HG03039 (cell line): ENCODE measurements around the gene CRACDL.
"Not testable (repeated sequence)": the region's sequence is repeated elsewhere in the genome, so short reads cannot be mapped to it uniquely, and the experiment has no call there.

ENCODE experiments used
- ATAC-seq: cut with Tn5 transposase; IDR thresholded peaks from one replicate; pipeline ENCODE4 v1.9.1; 2021; ENCODE audit warnings: mild to moderate bottlenecking, moderate library complexity; ENCODE audit not compliant: unreplicated experiment

Gene CRACDL

DNA sequence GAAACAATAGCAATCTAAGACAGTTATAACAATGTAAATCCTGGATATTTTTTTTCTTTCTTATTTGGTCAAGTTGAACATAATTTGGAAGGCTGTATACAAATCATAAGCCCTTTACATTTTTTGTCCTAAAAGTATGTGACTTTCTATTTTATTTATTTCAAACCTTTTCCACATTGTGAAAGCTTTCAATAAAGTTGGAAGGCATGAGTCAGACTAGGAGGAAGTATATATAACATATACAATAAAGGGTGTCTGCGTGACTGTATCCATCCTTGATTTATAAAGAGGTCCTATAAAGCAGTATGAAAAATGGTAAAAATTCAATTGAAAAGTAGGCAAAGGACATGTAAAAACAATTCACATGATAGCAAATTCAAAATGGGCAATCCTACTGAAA is 44.4 kb downstream of the CRACDL start:
- no peak for ATAC-seq

DNA sequence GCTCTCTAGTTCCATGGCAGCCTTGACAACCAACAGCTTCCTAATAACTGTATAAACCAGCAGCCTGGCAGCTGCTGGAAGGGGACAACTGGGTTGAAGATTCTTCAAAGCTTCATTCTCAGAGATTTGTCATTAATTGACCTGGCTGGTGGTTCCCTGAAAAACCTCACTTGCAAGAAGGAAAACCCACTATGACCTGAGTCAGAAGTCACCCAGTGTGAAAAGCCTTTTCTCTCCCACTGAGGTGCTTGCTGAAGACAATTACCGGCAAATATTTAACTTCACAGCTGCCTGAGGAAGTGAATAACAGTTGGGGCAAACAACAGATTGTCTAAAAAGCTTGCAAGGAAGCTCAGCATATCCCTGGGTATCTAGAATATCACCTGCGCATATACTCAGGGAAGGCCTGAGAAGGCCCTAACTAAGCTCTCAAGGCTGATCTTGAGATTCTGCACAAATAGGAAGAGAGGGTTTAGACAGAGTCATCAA is 49.9 kb downstream of the CRACDL start:
- ATAC-seq = no peak

DNA sequence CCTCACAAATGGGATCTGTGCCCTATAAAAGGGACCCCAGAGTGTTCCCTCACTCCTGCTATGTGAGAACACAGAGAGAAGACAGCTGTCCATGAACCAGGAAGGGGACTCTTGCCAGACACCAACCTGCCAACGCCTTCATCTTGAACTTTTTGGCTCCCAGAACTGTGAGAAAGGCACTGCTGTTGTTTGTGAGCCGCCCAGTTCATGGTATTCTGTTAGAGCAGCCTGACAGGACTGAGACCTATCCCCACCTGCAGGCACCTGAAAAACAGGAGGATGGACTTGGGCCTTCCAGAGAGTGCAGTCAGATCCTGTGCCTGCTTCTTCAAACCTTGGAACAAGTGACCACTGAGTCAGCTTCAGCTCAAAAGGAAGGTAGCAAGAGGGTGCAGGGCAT is 51.4 kb downstream of the CRACDL start:
- no peak for ATAC-seq

DNA sequence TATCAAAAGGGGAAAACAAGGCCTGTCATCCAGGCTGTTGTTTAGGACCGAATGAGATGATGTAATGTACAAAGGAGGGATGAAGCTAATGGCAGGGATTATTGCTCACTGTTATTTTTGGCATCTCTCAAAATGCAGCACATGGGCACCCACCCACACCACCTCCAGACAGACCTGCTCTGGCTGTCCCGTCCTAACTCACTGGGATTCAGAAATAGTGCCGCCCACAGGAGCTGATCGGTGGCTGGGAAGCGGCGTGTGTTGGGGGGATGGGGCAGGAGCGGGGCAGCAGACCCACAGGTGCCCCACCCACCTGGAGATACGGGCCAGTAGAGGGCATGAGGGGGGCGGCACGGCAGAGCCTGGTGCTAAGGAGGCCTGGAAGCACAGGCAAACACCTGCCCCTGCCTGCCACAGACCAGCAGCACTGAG is 52.2 kb downstream of the CRACDL start:
- no peak for ATAC-seq

DNA sequence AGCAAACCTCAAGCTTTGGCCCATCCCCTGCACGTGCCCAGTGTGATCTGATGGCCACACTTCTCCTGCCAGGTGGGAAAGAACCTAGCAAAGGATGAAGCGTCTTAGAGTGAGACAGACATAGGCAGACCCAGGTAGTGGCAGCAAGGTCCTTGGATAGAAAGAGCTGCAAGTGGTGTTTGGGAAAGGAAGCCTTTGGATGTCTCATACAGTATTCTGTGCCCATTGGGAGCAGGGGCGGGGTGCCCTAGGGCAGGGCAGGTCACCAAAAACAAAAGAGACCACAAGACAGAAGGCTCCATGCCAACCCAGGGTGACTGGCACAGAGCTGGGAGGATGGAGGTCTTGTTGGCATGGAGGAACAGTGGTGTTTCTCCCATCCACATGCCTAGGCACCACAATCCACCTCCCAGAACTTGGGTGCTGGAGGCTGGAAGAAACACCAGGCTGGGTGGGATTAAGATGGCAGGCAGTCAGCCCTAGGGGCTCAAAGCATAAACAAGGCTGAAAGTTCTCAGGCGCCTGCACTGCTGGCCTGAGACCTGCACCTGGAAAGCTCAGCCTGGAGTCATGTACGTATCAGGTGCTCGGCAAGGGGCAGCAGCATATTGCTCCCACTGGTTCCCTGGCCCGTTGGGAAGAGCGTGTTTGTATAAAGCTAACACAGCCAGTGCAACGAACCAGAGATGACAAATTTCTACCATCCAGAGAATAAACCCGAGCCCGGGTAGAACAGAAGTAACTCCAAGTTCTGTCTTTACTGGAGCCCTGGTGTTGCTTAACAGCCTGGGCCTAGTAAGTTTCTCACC is 52.9 kb downstream of the CRACDL start:
- no peak for ATAC-seq

DNA sequence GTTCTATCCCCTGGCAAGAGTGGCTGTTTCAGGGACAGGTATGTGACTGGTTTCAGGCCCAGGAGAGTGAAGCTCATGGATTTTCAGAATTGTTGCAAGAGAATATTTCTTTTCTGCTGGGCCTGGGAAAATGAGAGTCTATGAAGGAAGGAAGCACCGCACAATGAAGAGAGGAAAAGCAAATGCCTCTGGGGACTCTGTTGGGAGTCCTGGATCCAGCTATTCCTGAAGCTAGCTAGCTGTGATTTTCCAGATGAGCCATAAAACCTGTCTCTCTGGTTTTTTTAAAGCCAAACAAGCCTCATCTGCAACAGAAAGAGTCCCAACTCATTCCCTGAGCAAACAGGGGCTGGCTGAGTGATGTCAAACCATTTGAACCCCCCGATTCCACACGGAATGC is 53.7 kb downstream of the CRACDL start:
- no peak for ATAC-seq

DNA sequence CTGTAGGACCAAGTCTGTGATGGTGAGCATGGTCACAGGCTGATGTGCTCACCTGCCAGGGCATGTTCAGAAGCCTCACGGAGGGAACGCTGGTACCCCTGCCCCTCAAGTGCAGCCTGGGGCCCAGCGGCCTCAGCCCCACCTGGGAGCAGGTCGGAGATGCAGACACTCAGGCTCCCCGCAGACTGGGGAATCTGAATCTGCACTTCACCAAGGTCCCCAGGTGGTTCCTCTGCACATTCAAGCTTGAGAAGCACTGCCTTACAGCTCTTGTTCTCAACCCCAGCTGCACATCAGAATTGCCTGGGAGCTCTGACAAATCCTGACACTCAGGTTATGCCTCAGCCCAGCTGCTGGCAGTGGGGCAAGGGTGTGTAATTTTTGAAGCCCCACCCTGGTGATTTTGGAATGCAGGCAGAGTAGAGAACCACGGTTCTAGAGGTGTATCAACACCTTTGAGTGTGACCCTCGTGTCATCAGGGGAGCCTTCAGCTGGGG is 54.8 kb downstream of the CRACDL start:
- ATAC-seq = no peak

DNA sequence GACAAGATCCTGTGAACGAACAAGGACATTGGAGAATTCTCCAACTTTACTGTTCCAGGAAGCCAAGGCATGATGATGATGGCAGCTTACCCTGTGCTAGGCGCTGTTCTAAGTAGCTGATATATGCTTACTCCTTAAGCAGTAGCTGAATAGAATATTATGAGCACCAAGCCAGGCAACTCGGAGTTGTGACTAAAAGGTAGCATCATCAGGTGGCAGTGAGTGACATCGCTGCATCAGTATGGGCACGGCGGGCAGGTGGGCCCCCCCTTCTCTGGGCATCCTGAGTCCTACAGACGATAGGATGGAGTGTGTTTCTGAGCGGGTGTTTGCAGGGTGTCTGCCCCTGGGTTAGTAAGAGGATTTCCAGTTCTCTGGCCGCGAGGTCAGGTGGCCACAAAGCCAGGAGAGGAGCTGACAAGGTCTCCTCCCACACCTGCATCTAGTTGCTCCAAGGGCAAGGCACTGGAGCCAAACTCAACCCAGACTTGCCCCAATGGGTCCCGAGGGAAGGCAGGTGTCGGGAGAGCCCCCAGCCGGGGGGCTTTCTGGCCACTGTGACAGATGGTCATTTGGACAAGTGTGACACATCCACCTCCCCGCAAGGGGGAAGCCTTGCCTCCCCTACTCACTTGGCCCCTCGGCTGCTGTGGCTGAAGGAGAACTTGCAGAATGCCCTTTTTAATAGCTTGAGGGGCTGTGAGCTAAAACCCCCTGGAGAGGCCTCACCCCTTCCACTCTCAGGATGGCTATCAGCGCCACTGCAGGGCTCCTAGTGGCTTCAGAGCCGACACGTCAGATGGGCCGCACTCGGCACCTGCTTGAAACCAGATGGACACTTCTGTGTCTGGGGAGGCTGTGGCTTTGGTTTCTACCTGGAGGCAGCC is 55.5 kb downstream of the CRACDL start:
- no peak for ATAC-seq

DNA sequence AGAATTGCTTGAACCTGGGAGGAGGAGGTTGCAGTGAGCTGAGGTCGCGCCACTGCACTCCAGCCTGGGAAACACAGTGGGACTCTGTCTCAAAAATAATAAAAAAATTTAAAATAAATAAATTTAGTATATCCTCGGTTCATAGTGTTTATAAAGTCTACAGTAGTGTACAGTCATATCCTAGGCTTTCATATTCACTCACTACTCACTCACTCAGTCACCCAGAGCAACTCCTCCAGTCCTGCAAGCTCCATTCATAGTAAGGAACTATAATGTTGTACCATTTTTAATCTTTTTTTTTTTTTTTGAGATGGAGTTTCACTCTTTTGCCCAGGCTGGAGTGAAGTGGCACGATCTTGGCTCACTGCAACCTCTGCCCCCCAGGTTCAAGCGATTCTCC is 58.4 kb downstream of the CRACDL start:
- ATAC-seq = not testable (repeated sequence)

DNA sequence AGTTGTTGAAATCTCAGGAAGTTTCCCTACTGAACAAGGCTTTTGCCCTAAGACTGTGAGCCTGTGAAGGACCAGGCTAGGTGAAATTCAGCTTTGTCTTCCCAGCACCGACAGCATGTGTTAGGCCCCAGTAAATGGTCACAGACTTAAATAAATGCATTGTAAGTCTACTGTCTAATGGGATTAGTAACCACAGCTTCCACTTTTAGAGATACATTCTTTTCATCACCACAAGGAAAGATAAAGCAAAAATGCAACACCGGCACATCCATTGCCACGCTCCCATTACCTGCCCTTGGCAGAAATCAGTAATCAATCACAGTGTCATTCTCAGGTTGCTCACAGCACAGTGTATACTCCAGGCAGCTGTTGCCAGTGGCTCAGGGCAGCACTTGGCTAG is 59.3 kb downstream of the CRACDL start:
- ATAC-seq = no peak

DNA sequence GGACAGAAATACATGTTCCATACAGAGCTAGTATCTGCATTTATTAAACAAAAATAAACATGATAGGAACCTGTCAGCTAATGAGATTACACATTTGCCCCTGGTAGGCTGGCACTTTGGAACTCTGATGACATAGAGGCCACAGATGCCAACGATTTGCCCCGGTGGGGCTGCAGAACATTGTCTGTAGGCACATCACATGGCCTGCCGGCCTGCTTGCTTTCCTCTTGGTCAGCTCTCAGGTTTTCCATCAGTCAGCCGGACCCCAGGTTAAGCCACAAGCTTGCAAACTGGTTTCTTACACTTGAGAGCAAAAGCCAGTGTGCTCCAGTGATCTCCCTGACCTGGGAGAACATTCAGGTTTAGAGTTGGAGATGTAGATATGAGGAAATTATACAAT is 60.3 kb downstream of the CRACDL start:
- ATAC-seq = no peak

DNA sequence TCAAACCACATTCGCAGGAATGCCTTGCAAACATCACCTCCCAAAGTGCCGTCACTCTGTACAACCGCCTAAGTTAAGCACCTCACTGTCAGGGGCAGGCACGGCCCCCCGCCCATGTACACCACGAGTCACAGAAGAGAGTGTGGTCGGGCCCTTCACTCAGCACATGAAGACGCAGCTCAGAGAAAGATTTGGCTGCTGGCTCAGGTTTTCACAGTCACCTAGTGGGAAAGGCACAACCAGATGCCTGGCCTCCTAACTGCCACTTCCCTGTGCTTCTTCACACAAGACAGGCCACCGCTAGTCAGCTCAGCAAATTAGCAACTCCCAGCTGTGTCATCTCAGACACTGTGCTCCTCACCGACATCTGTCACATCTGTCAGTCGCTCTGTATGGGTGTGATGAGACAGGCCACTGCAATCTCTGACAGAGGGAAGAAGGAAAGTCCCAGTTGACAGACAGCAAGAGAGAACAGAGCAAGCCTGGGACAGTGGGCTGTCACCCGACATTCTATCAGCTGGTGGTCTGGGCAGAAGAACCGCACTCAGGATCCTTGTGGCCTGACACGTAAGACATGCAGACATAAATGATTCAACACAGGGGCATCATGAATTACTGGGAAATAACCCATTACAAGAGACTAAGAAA is 60.8 kb downstream of the CRACDL start:
- no peak for ATAC-seq

DNA sequence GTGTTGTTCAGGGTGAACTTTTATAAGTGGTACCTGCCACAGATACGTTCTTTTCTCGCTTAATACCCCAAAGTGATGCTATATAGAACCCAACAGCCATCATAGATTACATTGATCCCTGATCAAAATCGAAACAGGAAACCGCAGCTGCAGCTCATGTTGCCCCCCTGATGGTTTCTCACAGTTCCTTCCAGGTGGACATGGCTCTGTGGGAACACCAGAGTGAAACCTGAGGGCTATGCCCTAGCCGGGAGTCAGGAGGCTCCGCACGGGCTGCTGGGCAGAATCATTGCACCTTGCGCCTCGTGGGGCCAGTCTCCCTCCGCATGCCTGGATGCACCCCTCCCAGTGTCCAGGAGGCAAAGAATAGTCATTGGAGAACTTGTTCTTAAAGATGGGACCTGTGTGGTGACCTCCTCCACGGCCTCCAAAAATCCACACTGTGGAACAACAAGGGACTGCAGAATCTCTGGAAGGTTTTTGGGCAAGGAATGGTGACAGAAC is 61.8 kb downstream of the CRACDL start:
- no peak for ATAC-seq

DNA sequence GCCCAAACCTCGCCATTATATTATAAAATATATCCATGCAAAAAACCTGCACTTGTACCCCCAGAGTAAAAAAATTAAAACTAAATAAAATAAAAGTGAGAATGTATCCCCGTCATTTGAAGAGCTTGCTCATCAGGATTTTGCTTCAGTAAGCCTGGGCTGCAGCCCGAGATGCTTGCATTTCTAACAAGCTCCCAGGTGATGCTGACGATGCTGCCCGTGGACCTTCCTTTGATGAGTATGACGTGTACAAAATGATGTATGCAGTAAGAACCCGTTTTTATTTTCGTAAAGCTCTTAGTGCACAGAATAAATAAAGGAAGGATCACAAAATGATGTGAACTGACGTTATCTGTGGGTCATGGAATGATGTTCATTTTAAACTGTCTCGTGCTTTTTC is 63.5 kb downstream of the CRACDL start:
- ATAC-seq = no peak

DNA sequence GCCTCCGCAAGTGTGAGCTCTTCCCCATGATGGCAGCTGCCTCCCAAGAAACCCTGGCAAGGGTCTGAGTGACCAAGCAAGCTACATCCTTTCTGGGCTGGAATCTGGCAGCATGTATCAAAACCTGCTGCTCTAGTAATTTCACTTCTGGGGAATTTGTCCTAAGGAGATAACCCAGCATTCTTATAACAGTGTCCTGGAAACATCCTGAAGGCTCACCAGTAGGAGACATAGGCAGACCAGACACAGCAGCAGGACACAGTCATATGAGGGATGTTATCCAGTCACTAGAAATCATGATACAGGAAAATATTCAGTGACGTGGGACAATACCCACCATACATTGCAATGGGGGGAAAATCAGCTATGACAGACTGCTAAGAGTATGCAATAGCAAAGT is 64.5 kb downstream of the CRACDL start:
- ATAC-seq = no peak

DNA sequence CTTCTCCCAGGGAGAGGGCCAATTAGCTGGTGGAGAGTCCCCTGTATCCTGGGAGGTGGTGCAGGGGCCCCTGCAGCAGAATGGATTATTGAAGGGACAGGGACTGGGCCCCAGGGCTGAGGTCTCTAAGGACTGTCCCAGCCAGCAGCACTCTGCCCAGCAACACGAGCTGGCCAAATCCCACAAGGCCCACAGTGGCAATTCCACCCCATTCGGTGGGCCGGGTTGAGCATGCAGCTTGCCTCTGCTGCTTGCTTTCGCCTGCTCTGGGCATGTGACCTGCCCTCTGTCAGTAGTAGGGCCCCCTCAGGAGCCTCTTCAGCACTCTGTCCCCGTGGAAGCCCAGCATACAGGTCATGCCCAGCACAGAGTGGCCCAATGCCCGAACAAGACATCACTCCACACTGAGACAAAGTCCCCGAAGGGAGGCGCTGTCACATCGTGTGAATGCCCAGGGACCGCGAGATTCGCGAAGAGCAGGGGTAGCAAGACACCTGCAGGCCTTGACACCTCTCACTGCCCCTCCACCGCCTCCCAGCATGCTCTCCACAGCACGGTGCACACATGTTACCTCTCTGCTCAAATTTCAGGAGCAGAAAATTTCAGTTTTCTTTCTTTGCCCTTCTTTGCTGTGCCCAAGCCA is 65.4 kb downstream of the CRACDL start:
- no peak for ATAC-seq

DNA sequence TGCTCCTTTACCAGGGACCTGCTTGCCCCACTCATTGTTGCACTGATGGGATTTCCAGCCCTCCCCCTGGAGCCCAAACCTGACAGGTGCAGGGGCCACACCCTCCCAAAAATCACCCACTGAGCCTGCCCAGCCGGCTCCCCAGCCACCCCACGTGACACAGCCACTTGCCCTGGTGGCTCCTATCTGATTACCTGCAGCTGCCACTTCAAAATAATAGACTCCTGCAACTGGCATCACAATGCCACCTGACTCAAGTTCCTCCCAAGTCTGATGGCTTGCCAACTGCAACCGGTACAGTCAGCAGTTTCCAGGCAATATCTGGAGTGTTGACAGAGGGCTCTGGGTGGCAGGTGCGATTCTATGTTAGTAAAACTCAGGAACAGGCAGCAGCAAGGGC is 66.2 kb downstream of the CRACDL start:
- no peak for ATAC-seq

DNA sequence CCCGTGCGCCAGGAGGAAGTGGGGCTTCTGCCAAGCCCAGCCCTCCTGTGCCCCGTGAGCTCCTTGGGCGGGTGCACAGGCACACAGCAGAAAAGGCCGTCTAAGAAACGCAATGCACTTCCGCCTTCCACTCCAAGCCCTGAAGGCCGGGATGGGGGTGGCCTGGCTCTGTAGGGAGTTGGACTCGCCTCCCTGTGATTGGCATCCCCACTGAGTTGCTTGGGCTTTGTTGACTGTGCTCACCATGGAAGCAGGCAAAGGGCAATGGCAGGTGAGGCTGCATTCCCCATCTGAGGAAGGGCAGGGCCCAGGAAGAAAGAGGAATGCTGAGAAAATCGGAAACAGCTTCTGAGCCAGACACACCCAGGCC is 66.8 kb downstream of the CRACDL start:
- ATAC-seq = no peak

DNA sequence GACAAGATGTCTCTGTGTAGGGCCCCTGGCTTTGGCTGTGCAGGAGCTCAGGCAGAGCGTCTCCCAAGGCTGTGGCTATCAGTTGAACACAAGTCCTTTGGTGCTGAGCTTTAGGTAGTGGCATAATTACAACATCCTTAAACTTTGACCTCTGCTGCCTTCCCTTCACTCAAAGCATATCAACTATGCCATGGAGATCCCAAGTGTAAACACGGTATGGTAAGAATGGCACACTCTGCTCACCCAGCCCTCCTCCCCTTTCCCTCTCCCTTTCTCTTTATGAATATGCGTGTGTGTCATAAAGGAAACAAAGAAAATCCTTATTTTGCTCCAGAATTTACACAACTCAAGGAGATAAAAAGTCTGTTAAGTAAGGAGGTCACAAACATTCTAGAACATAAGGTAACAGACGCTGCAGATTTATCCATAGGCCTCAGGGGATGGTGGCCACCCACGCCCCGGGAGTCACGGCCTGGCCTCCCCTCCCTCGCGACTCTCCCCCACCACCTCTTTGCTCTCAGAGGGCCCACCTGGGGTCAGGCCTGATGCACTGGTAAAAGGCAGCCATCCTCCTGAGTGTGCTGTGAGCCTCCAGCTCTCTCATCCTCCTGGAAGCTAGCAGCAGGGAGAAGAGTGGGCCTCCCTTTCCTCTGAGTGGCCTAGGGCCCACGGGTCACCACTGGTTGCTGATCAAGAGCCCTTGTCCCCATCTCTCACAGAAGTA is 67.3 kb downstream of the CRACDL start:
- no peak for ATAC-seq
